Measurements from ENCODE around the gene SAPCD2.

SAPCD2 gene

DNA sequence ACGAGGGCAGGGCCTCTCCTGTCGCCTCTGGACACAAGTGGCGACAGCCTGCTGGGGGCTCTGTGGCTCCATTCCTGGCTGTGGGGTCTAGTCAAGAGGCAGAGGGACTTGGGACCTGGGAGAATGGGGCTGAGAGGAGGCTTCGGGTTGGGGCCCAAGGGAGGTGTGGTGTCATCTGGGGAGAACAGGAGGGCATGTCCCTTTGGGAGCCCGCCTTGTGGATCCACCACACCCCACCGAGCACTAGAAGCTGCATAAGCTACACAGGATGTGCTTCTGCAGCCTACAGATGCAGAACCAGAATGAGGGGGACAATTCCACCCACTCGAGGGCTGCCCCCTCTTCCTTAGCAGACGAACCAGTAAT, 12.6 kb upstream of the SAPCD2 start:
- no peak for DNase-seq (ENCODE audit: extremely low read depth in 1 of 2, low read depth in 1 of 2)

DNA sequence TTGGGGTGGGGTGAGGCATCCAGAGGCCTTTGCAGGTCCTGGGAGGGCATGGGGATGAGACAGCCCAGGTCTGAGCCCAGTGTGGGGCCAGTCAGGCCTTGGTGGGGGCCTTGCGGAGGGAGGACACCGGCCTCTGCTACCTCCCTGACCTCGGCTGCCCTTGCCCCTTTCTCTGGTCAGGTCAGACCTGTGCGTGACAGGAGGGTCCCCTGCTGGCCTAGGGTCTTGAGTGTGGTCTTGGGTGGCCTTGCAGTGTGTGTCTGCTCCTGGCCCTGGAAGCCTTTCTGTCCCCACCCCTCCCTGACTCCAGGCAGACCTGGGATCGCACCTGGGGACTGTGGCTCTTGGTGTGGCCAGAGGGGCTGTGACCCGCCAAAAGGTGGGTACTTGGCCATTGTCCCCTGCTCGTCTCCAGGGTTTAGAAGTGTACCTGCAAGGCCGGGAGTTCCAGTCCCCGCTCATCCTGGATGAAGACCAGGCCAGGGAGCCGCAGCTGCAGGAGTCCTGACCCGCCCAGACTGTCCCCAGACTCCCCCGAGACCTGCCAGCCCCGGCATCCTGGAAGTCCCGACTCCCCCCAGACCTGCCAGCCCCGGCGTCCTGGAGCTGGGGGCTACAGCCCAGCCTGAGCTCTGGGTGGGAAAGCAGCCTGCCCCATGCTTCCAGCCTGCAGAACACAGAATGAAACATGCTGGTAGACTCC, 12.0 kb upstream of the SAPCD2 start:
- DNase-seq (ENCODE audit: extremely low read depth in 1 of 2, low read depth in 1 of 2) = no peak

DNA sequence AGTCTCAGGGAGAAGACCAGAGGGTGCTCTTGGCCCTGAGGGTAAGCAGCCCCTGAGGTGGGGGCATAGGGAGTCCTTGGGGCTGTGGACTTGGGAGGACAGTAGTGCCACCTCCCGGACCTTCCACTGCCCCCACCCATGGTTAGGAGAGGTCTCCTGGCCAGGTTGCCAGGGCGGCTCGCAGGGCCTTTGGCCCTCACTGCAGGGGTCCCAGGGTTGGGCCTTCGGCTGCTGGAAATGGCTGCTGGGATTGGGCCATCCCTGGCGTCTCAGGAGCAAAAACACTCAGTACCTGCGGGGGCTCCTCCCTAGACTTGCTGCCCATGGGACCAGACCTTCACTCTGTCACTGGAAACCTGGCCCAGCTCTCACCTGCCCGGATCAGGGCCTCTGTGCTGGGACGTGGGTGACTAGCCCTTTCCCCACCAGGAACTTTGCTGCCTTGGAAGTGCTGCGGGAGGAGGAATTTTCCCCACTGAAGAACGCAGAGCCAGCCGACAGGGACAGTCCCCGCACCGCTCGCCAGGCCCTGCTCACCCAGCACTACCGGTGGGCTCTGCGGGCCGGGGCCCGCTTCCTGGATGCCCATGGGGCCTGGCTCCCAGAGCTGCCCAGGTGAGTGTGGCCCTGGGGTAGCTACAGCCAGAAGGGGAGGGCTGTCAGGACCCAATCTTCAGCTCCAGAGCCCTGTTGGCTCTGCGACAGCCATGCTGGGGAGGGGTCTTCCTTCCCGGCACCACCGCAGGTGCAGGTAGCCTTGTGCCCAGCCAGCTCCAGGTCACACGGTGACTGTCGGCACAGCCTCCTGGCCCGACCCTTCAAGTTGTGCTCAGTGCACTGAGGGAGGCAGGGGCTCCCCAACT, 10.1 kb upstream of the SAPCD2 start:
- DNase-seq (ENCODE audit: extremely low read depth in 1 of 2, low read depth in 1 of 2) = no peak

DNA sequence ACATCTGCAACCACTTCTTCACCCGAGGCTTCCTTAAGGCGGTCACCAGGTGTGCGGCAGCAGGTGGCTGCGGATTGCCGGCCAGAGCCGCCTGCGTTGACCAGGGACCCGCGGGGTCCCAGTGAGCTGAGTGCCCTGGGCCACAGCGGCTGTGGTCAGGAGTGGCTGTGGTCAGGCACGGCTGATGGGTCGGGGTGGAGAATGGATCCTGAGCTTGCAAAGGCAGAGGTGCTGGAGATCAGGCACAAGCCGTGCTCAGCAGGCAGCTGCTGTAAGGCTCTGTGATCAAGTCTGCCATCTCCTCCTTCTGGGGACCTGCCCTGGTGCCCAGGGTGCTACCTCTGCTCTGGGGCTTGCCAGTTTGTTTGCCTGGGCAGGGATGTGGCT, 9.0 kb upstream of the SAPCD2 start:
- DNase-seq (ENCODE audit: extremely low read depth in 1 of 2, low read depth in 1 of 2) = no peak

DNA sequence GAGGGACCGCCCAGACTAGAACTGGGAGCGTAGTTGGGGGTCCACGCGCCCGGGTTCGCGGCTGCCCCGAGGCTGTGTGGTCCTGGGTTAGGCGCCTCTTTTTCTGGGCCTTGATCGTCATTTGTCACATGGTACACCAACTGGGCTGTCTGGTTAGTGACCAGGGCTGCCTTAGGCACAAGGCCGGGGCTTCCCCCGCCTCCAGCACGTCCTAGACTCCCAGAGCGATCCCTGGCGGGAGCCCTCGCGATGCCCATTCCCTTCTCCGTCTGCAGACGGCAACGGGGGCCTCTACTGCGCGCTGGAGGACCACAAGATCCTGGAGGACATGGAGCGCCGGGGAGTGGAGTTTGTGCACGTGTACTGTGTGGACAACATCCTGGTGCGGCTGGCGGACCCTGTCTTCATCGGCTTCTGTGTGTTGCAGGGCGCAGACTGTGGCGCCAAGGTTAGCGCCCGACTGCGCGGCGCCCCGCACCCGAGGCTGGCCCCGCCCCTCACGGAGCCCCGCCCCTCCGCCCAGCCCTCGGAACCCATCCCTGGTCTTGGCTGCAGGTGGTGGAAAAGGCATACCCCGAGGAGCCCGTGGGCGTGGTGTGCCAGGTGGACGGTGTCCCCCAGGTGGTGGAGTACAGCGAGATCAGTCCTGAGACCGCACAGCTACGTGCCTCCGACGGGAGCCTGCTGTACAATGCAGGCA, 8.5 kb upstream of the SAPCD2 start:
- no peak for DNase-seq (ENCODE audit: extremely low read depth in 1 of 2, low read depth in 1 of 2)

DNA sequence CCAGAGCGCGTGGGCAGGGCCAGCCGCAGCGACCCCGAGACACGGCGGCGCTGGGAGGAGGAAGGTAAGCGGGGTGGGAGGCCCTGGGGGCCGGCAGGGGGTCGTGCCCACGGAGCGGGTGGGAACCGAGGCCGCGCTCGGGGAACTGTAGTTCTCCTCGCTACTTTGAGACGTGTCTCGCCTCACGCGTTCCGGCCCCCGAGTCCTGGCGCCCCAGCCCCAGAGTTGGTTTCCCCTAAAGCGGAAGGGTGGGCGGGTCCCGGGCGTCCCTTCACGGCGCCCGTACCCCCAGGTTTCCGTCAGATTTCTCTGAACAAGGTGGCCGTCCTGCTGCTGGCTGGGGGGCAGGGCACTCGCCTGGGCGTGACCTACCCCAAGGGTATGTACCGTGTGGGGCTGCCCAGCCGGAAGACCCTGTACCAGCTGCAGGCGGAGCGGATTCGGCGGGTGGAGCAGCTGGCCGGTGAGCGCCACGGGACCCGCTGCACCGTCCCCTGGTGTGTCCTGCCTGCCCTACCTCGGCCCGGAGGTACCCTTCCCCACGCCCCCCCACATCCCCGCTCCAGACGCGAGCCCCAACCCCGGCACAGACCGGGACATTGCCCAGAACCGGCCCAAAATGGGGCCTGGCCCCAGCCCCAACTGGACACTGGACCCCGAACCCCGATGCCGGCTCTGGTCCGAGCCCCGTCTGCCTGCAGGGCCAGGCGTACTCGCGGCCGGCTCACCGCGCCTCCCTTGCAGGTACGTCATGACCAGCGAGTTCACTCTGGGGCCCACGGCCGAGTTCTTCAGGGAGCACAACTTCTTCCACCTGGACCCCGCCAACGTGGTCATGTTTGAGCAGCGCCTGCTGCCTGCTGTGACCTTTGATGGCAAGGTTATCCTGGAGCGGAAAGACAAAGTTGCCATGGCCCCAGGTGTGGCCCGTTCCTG, 7.7 kb upstream of the SAPCD2 start:
- DNase-seq (ENCODE audit: extremely low read depth in 1 of 2, low read depth in 1 of 2) = peak in 1 of 2 donors; percentile 18

DNA sequence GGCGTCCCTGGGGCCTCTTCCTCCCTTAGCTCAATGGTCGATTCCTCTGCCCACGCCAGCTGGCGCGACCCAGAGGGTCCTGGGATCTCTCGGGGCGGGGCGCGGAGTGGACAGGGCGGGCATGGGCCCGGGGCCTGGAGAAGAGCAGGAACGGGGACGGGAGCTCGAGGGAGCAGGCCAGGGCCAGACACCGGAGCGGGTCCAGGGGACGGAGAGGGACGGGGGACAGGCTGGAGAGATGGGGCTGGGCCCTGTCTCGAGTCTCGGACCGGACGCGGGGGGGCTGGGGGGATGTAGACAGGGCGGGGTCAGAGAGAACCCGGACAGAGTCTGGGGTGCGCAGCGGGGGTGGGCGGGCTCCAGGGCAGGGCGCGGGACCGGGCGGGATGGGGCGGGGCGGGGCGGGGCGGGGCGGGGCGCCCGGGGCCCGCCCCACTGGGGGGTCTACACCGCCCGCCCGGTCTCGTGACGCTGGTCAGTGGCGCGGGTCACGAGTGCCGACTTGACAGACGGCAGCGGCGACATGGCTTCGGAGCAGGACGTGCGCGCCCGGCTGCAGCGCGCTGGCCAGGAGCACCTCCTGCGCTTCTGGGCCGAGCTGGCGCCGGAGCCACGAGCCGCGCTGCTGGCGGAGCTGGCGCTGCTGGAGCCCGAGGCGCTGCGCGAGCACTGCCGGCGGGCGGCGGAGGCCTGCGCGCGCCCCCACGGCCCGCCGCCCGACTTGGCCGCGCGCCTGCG, 6.8 kb upstream of the SAPCD2 start, which contains the start of gene UAP1L1:
UAP1L1 (plus strand) TSS at position 508 of the 738 bp plus-strand sequence; CDS start at position 524, 16 bp downstream.
- DNase-seq (ENCODE audit: extremely low read depth in 1 of 2, low read depth in 1 of 2) = peak in 1 of 2 donors; percentile 29

DNA sequence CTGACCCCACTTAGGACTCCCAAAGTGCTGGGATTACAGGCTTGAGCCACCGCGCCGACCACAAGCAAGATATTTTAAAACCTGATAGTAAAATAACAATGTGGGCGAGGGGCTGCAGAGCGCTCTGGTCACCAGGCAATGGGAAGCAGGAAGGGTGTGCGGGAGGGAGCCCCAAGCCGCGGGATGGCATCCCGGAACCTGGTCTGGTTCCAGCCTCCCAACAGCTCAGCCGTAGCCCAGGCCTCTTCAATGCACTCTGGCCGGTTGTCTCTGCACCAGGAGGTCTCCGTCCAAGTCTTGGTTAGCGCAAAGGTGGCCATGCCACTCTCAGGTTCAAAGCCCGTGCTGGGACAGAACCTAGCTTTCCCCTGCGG, 6.3 kb upstream of the SAPCD2 start:
- DNase-seq (ENCODE audit: extremely low read depth in 1 of 2, low read depth in 1 of 2) = no peak

DNA sequence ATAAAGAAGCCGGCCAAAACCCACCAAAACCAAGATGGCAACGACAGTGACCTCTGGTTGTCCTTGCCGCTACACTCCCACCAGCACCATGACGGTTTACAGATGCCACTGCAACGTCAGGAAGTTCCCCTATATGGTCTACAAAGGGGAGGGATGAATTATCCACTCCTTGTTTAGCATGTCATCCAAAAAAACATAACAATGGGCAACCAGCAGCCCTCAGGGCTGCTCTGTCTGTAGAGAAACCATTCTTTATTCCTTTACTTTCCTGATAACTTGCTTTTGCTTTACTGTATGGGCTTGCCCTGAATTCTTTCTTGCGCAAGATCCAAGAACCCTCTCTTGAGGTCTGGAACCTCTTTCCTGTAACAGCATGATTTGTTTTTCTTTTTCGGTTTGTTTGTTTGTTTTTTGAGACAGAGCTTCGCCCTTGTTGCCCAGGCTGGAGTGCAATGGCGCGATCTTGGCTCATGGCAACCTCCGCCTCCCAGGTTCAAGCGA, 5.0 kb upstream of the SAPCD2 start:
- DNase-seq (ENCODE audit: extremely low read depth in 1 of 2, low read depth in 1 of 2) = no peak

DNA sequence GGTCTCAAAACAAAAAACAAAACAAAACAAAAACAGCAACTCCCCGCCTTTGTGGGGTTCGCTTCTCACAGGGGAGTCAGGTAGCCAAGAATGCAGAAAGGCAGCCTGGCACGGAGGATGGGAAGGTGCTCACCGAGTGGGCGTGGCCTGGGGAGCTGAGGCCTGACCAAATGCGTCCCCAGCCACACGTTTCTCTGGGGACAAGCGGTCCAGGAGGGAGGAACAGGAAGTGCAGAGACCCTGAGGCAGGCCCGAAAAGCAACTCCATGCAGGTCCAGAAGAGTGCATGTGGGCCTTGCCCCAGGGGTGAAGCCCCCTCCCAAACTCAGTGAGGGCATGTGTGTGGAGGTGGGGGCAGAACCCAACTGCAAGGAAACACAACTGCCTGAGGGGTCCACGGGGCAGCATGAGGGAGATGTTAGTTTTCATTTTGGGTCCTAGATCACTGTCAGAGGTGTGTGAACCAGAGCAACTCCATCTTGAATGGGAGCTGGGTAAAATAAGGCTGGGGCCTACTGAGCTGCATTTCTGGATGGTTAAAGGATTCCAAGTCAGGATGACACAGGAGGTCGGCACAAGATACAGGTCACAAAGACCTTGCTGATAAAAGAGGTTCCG, 4.4 kb upstream of the SAPCD2 start:
- DNase-seq (ENCODE audit: extremely low read depth in 1 of 2, low read depth in 1 of 2) = no peak

DNA sequence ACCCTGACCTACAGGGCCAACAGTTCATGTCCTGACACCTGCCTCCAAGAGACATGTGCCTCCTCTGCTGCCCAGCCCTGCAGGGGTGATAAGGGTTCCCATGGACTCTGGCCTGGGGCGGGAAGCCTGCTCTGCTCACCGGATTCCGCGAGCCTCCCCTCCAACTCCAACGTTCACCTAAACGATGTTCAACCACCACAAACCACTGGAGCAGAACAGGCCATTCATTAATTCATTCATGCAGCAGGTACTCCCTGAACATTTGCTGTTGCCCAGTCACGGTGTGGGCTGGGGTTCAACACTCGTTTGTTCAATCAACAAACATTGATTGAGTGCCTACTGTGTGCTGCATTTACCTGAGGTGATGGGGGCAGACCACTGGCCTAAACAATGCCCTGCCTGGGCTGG, 3.6 kb upstream of the SAPCD2 start:
- no peak for DNase-seq (ENCODE audit: extremely low read depth in 1 of 2, low read depth in 1 of 2)

DNA sequence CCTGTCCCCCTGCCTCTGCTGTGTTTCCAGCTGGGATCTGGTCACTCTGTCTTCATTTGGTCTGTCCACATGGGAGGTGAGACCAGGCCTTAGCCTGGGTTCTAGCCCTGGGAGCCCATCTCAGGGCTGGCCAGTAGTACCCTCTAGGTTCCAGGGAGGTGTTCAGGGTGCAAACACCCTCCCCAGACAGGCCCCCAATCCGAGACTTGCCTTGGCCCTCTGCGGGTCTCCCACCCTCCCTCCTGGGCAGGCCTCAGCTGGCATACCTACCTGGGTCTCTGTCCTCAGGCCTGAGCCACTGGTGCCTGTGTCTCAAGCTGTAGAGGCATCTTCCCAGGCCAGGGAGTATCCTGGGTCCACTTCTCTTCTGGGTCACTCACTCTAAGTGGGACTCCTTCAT, 925 bp upstream of the SAPCD2 start:
- DNase-seq (ENCODE audit: extremely low read depth in 1 of 2, low read depth in 1 of 2) = no peak

DNA sequence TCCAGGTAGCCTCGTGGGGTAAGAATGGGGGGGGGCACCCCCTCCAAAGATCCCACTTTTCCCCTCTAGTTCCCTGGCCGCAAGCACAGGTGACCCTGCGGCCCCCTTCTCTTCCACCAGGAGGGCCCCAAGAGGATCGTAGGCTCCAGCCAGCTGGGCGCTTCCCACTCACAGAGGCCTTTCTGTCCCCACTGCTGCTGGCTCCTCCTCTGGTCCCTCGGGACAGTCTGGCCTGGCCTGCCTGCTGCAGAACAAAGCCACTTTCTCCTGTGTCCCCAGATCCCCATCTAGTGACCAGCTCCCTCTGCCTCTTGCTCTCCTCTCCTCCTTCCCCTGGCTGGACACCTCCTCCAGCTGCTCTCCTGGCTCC, 534 bp upstream of the SAPCD2 start:
- DNase-seq (ENCODE audit: extremely low read depth in 1 of 2, low read depth in 1 of 2) = no peak

DNA sequence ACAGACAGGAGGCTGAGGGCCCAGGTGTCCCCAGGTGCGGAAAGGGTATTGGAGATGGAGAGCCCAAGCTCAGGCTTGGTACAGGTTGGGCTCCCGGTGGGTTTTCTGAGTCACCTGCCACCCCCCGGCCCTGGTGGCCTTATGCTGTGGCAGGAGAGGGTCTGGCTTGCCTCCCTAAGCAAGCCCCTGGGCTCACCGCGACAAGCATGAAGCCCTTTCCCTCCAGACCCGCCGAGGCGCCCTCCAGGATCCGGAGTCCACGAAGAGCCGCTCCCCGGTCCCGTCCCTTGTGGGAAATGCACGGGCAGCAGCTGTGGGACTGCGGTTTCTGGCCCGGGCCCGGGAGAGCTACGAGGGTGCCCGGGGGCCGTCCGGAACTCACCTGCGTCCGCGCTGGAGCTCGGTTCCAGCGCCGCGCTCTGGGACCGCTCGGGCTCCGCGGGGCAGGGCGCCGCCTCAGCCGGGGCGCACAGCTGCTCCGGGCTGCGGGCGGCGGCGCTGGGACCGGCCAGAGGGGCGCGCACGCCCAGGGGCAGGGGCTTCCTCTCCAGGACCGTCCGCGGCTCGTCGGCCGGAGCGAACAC, 757 bp downstream of the SAPCD2 start:
- no peak for DNase-seq (ENCODE audit: extremely low read depth in 1 of 2, low read depth in 1 of 2)

DNA sequence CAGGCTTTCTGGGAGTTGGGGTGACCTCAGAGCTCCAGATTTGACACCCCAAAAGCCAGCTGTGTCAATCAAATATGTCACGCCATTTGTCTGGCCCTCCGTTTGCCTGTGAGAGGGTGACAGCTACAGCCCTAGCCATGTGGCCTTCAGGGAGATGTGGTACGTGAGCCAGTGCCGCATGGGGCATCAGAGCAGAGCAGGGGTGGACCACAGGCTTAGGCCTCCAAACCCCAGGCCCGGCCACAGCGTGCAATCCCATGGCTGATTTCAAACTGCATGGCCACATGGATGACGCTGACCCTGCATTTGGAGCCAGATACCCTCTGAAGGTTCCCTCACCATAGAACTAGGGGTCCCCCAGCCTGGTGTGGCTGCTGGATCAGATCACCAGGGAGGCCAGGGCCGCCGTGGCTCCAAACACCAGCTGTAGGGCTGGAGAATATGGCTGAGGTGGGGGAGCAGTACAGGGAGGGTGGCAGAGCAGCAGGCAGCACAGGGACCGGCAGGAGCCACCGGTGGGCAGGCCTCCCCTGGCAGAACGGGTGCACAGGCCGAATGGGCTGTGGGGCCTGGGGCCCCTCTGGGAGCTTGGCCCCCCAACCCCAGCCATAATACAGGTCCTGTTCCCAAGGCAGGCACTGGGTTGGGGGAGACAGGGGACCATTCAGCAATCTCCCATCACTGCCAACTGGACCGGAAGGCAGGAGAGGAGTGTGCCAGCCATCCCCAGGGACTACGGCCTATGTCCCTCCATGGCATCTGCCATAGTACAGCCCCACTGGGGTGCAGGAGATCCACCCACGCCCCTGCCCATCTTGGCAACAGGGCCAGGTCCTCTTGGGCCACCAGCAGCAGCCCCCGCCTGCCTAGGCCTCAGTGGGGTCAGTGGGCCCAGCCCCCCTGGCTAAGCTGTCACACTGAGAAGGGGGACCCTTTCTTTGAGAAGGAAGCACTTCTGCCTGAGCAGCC, 1.5 kb downstream of the SAPCD2 start:
- DNase-seq (ENCODE audit: extremely low read depth in 1 of 2, low read depth in 1 of 2) = no peak

DNA sequence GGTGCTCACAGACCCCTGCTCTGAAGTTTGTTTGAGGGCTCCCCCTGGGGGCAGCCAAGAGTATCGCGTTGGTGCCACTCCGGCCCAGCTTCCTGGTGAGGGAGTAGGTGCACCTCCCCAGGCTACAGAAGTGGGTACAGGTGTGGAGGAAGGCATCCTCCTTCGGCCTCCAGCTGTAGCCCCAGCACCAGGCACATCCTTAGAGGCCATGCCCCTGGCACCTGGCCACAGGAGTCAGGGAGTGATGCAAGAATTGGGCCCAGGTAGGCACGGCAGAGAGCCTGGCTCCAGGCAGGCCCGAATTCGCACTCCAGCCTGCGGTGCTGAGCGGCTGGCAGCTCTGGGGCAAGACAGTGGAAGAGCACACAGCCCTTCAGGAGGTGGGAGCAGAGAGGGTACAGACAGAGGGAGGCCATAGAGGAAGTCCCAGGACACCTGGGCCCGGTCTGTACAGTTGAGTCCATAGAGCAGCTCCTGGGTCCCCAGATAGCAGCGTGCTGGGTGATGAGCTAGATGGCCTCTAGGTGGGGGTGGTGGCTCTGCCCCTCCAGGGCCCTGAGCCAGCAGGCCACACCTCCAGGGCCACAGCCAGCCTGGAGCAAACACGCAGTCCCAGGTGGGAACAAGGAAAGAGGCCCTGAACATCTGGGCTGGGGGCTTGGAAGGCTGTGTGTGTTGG, 2.4 kb downstream of the SAPCD2 start:
- DNase-seq (ENCODE audit: extremely low read depth in 1 of 2, low read depth in 1 of 2) = peak; percentile 68 to 70

DNA sequence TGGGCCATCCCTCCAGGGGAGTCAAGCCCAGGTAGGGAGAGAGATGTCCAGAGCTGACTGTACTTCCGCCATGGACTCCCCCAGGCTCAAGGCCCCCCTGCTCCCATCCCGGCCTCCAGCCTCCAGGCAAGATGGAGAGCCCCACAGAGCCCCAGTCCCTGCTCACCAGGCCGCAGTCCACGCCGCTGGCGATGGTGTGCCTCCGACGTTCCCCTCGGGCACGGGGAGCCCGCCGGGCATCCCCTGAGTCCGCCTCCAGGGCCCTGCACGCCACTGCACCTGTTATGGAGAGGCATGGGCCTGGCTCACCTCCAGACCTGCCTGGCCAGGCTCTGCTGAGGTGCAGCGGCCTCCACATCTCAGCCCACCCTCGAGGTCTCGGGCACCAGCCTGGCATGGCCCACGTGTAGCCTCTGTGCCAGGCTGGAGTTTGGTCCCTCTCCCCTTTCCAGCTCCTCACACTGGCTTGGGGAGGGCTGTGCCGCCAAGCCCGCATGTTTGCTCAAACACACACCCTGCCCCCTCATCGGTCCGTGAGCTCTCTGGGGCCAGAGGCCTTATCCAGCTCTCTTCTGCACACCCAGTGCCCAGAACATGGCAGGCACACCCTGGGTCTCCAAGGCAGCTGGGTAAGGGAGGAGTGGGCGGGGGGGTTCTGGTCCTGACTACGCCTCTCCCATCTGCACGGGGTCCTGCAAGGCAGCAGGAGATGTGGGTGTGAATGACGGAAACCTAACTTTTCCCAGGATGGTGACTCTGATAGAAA, 4.1 kb downstream of the SAPCD2 start:
- DNase-seq (ENCODE audit: extremely low read depth in 1 of 2, low read depth in 1 of 2) = no peak
